HCT116 (cell line): Measurements from ENCODE around the gene PRMT1.

Experiments used
- CBX3 ChIP-seq: IDR thresholded peaks from 2 replicates; pipeline ENCODE4 v1.6.1; 2012; ENCODE audit warnings: low read depth
- CEBPB ChIP-seq: IDR thresholded peaks from 2 replicates; pipeline ENCODE4 v1.6.1; 2012; ENCODE audit warnings: low read depth
- CTCF ChIP-seq, 3 experiments: fragments of 200-600 bp in 1 of 3; sonication (generic) in 1 of 3; IDR thresholded peaks in 2 of 3; conservative IDR thresholded peaks in 1 of 3; 2 replicates each; pipeline ENCODE4 v1.5.1; 2012 to 2017; ENCODE audit warnings: low read depth in 2 of 3, low read length in 2 of 3, antibody characterized with exemption in 1 of 3, borderline replicate concordance in 1 of 3, control low read depth in 1 of 3, mild to moderate bottlenecking in 1 of 3, mixed read lengths in 1 of 3, mixed run types in 1 of 3, moderate library complexity in 1 of 3; ENCODE audit not compliant: insufficient read depth in 1 of 3
- ELF1 ChIP-seq: IDR thresholded peaks from 2 replicates; pipeline ENCODE4 v1.6.1; 2012; ENCODE audit warnings: low read depth, borderline replicate concordance
- EZH2 ChIP-seq: fragments of 200-600 bp; sonication (generic); IDR thresholded peaks from 2 replicates; pipeline ENCODE4 v1.6.1; 2017; ENCODE audit warnings: antibody characterized with exemption, mixed run types
- EZH2phosphoT487 ChIP-seq: fragments of 200-600 bp; IDR thresholded peaks from 2 replicates; pipeline ENCODE4 v1.6.1; 2018; ENCODE audit warnings: antibody characterized with exemption, borderline replicate concordance
- FOSL1 ChIP-seq: IDR thresholded peaks from 2 replicates; pipeline ENCODE4 v1.6.1; 2012; ENCODE audit warnings: low read depth
- POLR2A ChIP-seq: IDR thresholded peaks from 2 replicates; pipeline ENCODE4 v1.7.0; 2011; ENCODE audit warnings: borderline replicate concordance; ENCODE audit not compliant: insufficient read depth, insufficient read length; ENCODE audit errors: extremely low read depth
- POLR2AphosphoS5 ChIP-seq: IDR thresholded peaks from 2 replicates; pipeline ENCODE4 v1.6.1; 2011; ENCODE audit warnings: mild to moderate bottlenecking, low read depth, low read length, moderate library complexity
- RAD21 ChIP-seq: IDR thresholded peaks from 2 replicates; pipeline ENCODE4 v1.6.1; 2012; ENCODE audit warnings: low read depth, mild to moderate bottlenecking
- REST ChIP-seq: IDR thresholded peaks from 2 replicates; pipeline ENCODE4 v1.6.1; 2012; ENCODE audit warnings: low read depth
- SRF ChIP-seq: IDR thresholded peaks from 2 replicates; pipeline ENCODE4 v1.6.1; 2012; ENCODE audit warnings: low read depth
- ZBTB33 ChIP-seq: IDR thresholded peaks from 2 replicates; pipeline ENCODE4 v1.6.1; 2011; ENCODE audit warnings: mild to moderate bottlenecking, low read length, moderate library complexity; ENCODE audit not compliant: insufficient replicate concordance; ENCODE audit errors: extremely low read depth
- ZNF274 ChIP-seq: fragments of 200-500 bp; sonication (Bioruptor generic); IDR thresholded peaks from 2 replicates; pipeline ENCODE4 v1.6.1; 2014; ENCODE audit warnings: mild to moderate bottlenecking, low read depth, low read length, inconsistent platforms

- TF ChIP-seq POLR2A: peak; percentile 43
- no peak; the same call in 1 of the 2 replicates for TF ChIP-seq ELF1
- TF ChIP-seq CTCF (IDR thresholded peaks at IDR 0.05 in 2 of 3, conservative IDR thresholded peaks at IDR 0.05 in 1 of 3; ENCODE audit: borderline replicate concordance in 1 of 3, insufficient read depth in 1 of 3, low read depth in 2 of 3, low read length in 2 of 3): 0 out of 6 replicates have a peak, but pooled peaks of 1 of the 3 experiments have one; percentile 12
- TF ChIP-seq CBX3: peak; percentile 81; the same call in 1 of the 2 replicates
- no peak for TF ChIP-seq EZH2
- no peak for TF ChIP-seq CEBPB
- no peak for TF ChIP-seq EZH2phosphoT487
- TF ChIP-seq REST: no peak
- peak; percentile 89 for TF ChIP-seq POLR2AphosphoS5
- no peak for TF ChIP-seq ZBTB33
- no peak for TF ChIP-seq RAD21
- TF ChIP-seq SRF: peak; percentile 62; the same call in 1 of the 2 replicates
- TF ChIP-seq FOSL1: no peak
- no peak for TF ChIP-seq ZNF274
Observed at GRCh38 chr19:49664171-49665035, 12.7 kb upstream of the PRMT1 start.
